HuH-7.5 (cell line): ENCODE data around the gene MPO.

ENCODE experiments used
- DNase-seq: peaks from one replicate; pipeline ENCODE4 v3.0.0; 2011; ENCODE audit warnings: low spot score

The MPO gene

GRCh38 chr17:58306131-58306951 lies 25.6 kb upstream of the MPO start:
- DNase-seq: no peak

- DNase-seq: no peak
These were observed 24.9 kb upstream of the MPO start for GRCh38 chr17:58305626-58306025.

GRCh38 chr17:58304750-58305486 lies 24.2 kb upstream of the MPO start:
- DNase-seq: no peak

GRCh38 chr17:58303971-58304749 lies 23.4 kb upstream of the MPO start:
- DNase-seq: peak; percentile 96

- no peak for DNase-seq
These were observed 22.3 kb upstream of the MPO start for GRCh38 chr17:58302919-58303585.

GRCh38 chr17:58302171-58302918 lies 21.6 kb upstream of the MPO start:
- no peak for DNase-seq

GRCh38 chr17:58301504-58302150 lies 20.9 kb upstream of the MPO start:
- DNase-seq: no peak

GRCh38 chr17:58300336-58300735 lies 19.6 kb upstream of the MPO start:
- no peak for DNase-seq

- DNase-seq: no peak
These were observed 13.3 kb upstream of the MPO start for GRCh38 chr17:58294034-58294433.

GRCh38 chr17:58291246-58291645 lies 10.5 kb upstream of the MPO start:
- no peak for DNase-seq

- DNase-seq: no peak
These were observed 9.1 kb upstream of the MPO start for GRCh38 chr17:58289869-58290268.

GRCh38 chr17:58285422-58285810 lies 4.7 kb upstream of the MPO start:
- DNase-seq: no peak

GRCh38 chr17:58284613-58285421 lies 4.1 kb upstream of the MPO start:
- no peak for DNase-seq

- no peak for DNase-seq
These were observed 3.2 kb upstream of the MPO start for GRCh38 chr17:58283674-58284612.

GRCh38 chr17:58282442-58282841 lies 1.7 kb upstream of the MPO start:
- no peak for DNase-seq

- DNase-seq: no peak
These were observed 826 bp upstream of the MPO start for GRCh38 chr17:58281511-58282011.

- no peak for DNase-seq
These were observed 827 bp downstream of the MPO start for GRCh38 chr17:58279736-58280479.
